HCT116 (cell line): ENCODE measurements around the gene ABL1. TPM values are rescaled to one million over a fixed set of nuclear protein-coding genes. Genes with fewer than 3 reads are reported as not detected.

Experiments
- ATAC-seq: fragments of 200-7000 bp; cut with Tn5 transposase; 2 replicates; pipeline ENCODE4 v1.9.1; 2020; ENCODE audit warnings: mild to moderate bottlenecking, moderate library complexity
- BruUV-seq: library from RNA; stranded (reverse); fragments of 400-500 nt; replicated peaks from 2 replicates; lab custom pipeline; 2021; lab: Mats Ljungman, UMichigan
- CTCF ChIA-PET: fragments of 300-600 bp; sonication (Branson Sonifier 250); formaldehyde crosslinking; loops from one replicate; lab custom pipeline; 2021; ENCODE audit warnings: antibody characterized with exemption; lab: Charles Lee
- POLR2A ChIA-PET: fragments of 300-600, 350-600 bp; sonication (Branson Sonifier 250); formaldehyde crosslinking; loops from one replicate; lab custom pipeline; 2021; ENCODE audit warnings: antibody characterized with exemption; lab: Charles Lee
- RAD21 ChIA-PET, 2 experiments: fragments of 300-600 bp; sonication (Branson Sonifier 250); formaldehyde crosslinking; loops; one replicate each; lab custom pipeline; 2023; ENCODE audit warnings: low total read pairs in 2 of 2; ENCODE audit not compliant: uncharacterized antibody in 2 of 2, unreplicated experiment in 2 of 2, low non-redundant PET in 1 of 2; lab: Charles Lee
- DNase-seq: peaks from one replicate; pipeline ENCODE4 v3.0.0-alpha.2; 2010; ENCODE audit warnings: low read depth, low spot score
- H2AFZ ChIP-seq: fragments of 200-600 bp; shearing (Covaris generic), sonication (generic); 2 replicates; pipeline ENCODE4 v1.6.1; 2017; ENCODE audit warnings: low read depth, mixed run types, mixed read lengths, antibody characterized with exemption, low read length; ENCODE audit not compliant: poor library complexity, severe bottlenecking
- H3K27ac ChIP-seq: 2 replicates; pipeline ENCODE4 v1.5.1; 2012; ENCODE audit warnings: low read depth, low read length
- H3K27me3 ChIP-seq: fragments of 200-600 bp; sonication (generic); 2 replicates; pipeline ENCODE4 v1.6.1; 2016; ENCODE audit warnings: mixed run types, low read length, mixed read lengths; ENCODE audit not compliant: insufficient read depth
- H3K36me3 ChIP-seq, 2 experiments: fragments of 200-500 bp in 1 of 2; fragments of 200-600 bp in 1 of 2; sonication (Bioruptor generic) in 1 of 2; sonication (generic) in 1 of 2; 2 replicates each; pipeline versions ENCODE4 v1.5.1 to v1.6.1; 2014 to 2016; ENCODE audit warnings: low read length in 2 of 2, inconsistent platforms in 1 of 2, mixed read lengths in 1 of 2, mixed run types in 1 of 2; ENCODE audit not compliant: insufficient read depth in 2 of 2, control insufficient read depth in 1 of 2
- H3K4me1 ChIP-seq, 2 experiments: fragments of 200-600 bp in 1 of 2; sonication (generic) in 1 of 2; 2 replicates each; pipeline versions ENCODE4 v1.5.1 to v1.6.1; 2012 to 2017; ENCODE audit warnings: low read length in 2 of 2, inconsistent platforms in 1 of 2, mild to moderate bottlenecking in 1 of 2, mixed read lengths in 1 of 2, mixed run types in 1 of 2, moderate library complexity in 1 of 2; ENCODE audit not compliant: insufficient read depth in 2 of 2, control insufficient read depth in 1 of 2
- H3K4me2 ChIP-seq: fragments of 200-600 bp; sonication (generic); 2 replicates; pipeline ENCODE4 v1.6.1; 2017; ENCODE audit warnings: mixed run types, low read length, mixed read lengths
- H3K4me3 ChIP-seq, 2 experiments: fragments of 200-600 bp in 1 of 2; sonication (generic) in 1 of 2; replicated peaks in 1 of 2; 2 replicates each; pipeline ENCODE4 v1.5.1; 2011 to 2016; ENCODE audit warnings: low read length in 2 of 2, control low read depth in 1 of 2, low read depth in 1 of 2, mild to moderate bottlenecking in 1 of 2, mixed read lengths in 1 of 2, mixed run types in 1 of 2
- H3K79me2 ChIP-seq: fragments of 200-600 bp; sonication (generic); 2 replicates; pipeline ENCODE4 v1.6.1; 2017; ENCODE audit warnings: mild to moderate bottlenecking, mixed run types, low read length, moderate library complexity, mixed read lengths; ENCODE audit not compliant: insufficient read depth
- H3K9ac ChIP-seq: fragments of 200-600 bp; sonication (generic); 2 replicates; pipeline ENCODE4 v1.6.1; 2016; ENCODE audit warnings: low read length, mixed read lengths
- H3K9me2 ChIP-seq: fragments of 200-600 bp; sonication (generic), shearing (Covaris generic); 2 replicates; pipeline ENCODE4 v1.6.1; 2017; ENCODE audit warnings: mixed run types, mild to moderate bottlenecking, moderate library complexity; ENCODE audit not compliant: insufficient read depth
- H3K9me3 ChIP-seq, 2 experiments: fragments of 200-500 bp in 1 of 2; fragments of 200-600 bp in 1 of 2; sonication (Bioruptor generic) in 1 of 2; sonication (generic) in 1 of 2; 2 replicates each; pipeline ENCODE4 v1.6.1; 2014 to 2017; ENCODE audit warnings: low read length in 2 of 2, mixed read lengths in 2 of 2, inconsistent platforms in 1 of 2, low read depth in 1 of 2, mild to moderate bottlenecking in 1 of 2, mixed run types in 1 of 2, moderate library complexity in 1 of 2; ENCODE audit not compliant: control insufficient read depth in 1 of 2, insufficient read depth in 1 of 2
- H4K20me1 ChIP-seq: fragments of 200-600 bp; sonication (generic), shearing (Covaris generic); 2 replicates; pipeline ENCODE4 v1.6.1; 2017; ENCODE audit warnings: mixed run types, mild to moderate bottlenecking, moderate library complexity; ENCODE audit not compliant: insufficient read depth
- CBX3 ChIP-seq: IDR thresholded peaks from 2 replicates; pipeline ENCODE4 v1.6.1; 2012; ENCODE audit warnings: low read depth
- CEBPB ChIP-seq: IDR thresholded peaks from 2 replicates; pipeline ENCODE4 v1.6.1; 2012; ENCODE audit warnings: low read depth
- CTCF ChIP-seq, 3 experiments: fragments of 200-600 bp in 1 of 3; sonication (generic) in 1 of 3; IDR thresholded peaks in 2 of 3; conservative IDR thresholded peaks in 1 of 3; 2 replicates each; pipeline ENCODE4 v1.5.1; 2012 to 2017; ENCODE audit warnings: low read depth in 2 of 3, low read length in 2 of 3, antibody characterized with exemption in 1 of 3, borderline replicate concordance in 1 of 3, control low read depth in 1 of 3, mild to moderate bottlenecking in 1 of 3, mixed read lengths in 1 of 3, mixed run types in 1 of 3, moderate library complexity in 1 of 3; ENCODE audit not compliant: insufficient read depth in 1 of 3
- EGR1 ChIP-seq: IDR thresholded peaks from 2 replicates; pipeline ENCODE4 v1.6.1; 2012; ENCODE audit warnings: low read depth
- ELF1 ChIP-seq: IDR thresholded peaks from 2 replicates; pipeline ENCODE4 v1.6.1; 2012; ENCODE audit warnings: low read depth, borderline replicate concordance
- EZH2 ChIP-seq: fragments of 200-600 bp; sonication (generic); IDR thresholded peaks from 2 replicates; pipeline ENCODE4 v1.6.1; 2017; ENCODE audit warnings: antibody characterized with exemption, mixed run types
- EZH2phosphoT487 ChIP-seq: fragments of 200-600 bp; IDR thresholded peaks from 2 replicates; pipeline ENCODE4 v1.6.1; 2018; ENCODE audit warnings: antibody characterized with exemption, borderline replicate concordance
- JUND ChIP-seq: IDR thresholded peaks from 2 replicates; pipeline ENCODE4 v1.6.1; 2012
- MAX ChIP-seq: IDR thresholded peaks from 2 replicates; pipeline ENCODE4 v1.6.1; 2012
- POLR2A ChIP-seq: IDR thresholded peaks from 2 replicates; pipeline ENCODE4 v1.7.0; 2011; ENCODE audit warnings: borderline replicate concordance; ENCODE audit not compliant: insufficient read depth, insufficient read length; ENCODE audit errors: extremely low read depth
- RAD21 ChIP-seq: IDR thresholded peaks from 2 replicates; pipeline ENCODE4 v1.6.1; 2012; ENCODE audit warnings: low read depth, mild to moderate bottlenecking
- SIN3A ChIP-seq: IDR thresholded peaks from 2 replicates; pipeline ENCODE4 v1.6.1; 2012; ENCODE audit warnings: low read depth
- SRF ChIP-seq: IDR thresholded peaks from 2 replicates; pipeline ENCODE4 v1.6.1; 2012; ENCODE audit warnings: low read depth
- YY1 ChIP-seq: IDR thresholded peaks from 2 replicates; pipeline ENCODE4 v1.6.1; 2011; ENCODE audit warnings: low read length, low read depth, moderate library complexity, mild to moderate bottlenecking; ENCODE audit not compliant: insufficient replicate concordance; ENCODE audit errors: extremely low read depth
- ZBTB33 ChIP-seq: IDR thresholded peaks from 2 replicates; pipeline ENCODE4 v1.6.1; 2011; ENCODE audit warnings: mild to moderate bottlenecking, low read length, moderate library complexity; ENCODE audit not compliant: insufficient replicate concordance; ENCODE audit errors: extremely low read depth
- intact Hi-C: fragments of 100-400 bp; cut with micrococcal nuclease; formaldehyde crosslinking; loops from 2 replicates; pipeline ENCODE4 v1.10.0; 2022
- total RNA-seq: library from RNA; stranded (reverse); gene quantifications from one replicate; pipeline ENCODE4 v1.2.1, GENCODE V29; 2021; ENCODE audit not compliant: unreplicated experiment

The ABL1 gene
- total RNA-seq, 1 experiment from 2014 or later = 54.7 TPM

GRCh38 chr9:130921989-130922892, 87.2 kb downstream of the ABL1 start:
- ChIA-PET RAD21 (no interaction called here), CTCF (no interaction called here), POLR2A (no interaction called here)
- TF ChIP-seq EZH2 (no peak), RAD21 (no peak), ZBTB33 (no peak)
- H3K4me3 ChIP-seq = no peak overlapping the region
- H3K9me3 ChIP-seq = no peaks in the 10 kb centered on the region
- no TSS peak for BruUV-seq
- H3K9me2 ChIP-seq = no peaks in the 10 kb centered on the region
- DNase-seq (no peak), ATAC-seq (no peak)
- no peaks in the 10 kb centered on the region for H3K27me3 ChIP-seq
- H4K20me1 ChIP-seq = no peaks in the 10 kb centered on the region
- H3K79me2 ChIP-seq = no peaks in the 10 kb centered on the region
- no peak overlapping the region for H2AFZ ChIP-seq
- no peak overlapping the region for H3K9ac ChIP-seq
- H3K27ac ChIP-seq = no peak overlapping the region
- H3K4me1 ChIP-seq = peaks cover 4 to 6% of the 10 kb centered on the region in 2 experiments; a peak in 3 of 4 replicates
- intact Hi-C loops = no loop called here
- no peak overlapping the region for H3K4me2 ChIP-seq
- no peaks in the 10 kb centered on the region for H3K36me3 ChIP-seq

- no TSS peak for BruUV-seq
- Histone ChIP-seq H3K9ac (no peak overlapping the region), H3K4me1 (peaks cover 11 to 12% of the 10 kb centered on the region in 2 experiments), H3K4me3 (no peak overlapping the region), H4K20me1 (no peaks in the 10 kb centered on the region), H3K27ac (no peak overlapping the region), H3K9me3 (no peaks in the 10 kb centered on the region), H3K79me2 (no peaks in the 10 kb centered on the region), H3K27me3 (no peaks in the 10 kb centered on the region), H3K36me3 (no peaks in the 10 kb centered on the region), H3K4me2 (no peak overlapping the region), H2AFZ (no peak overlapping the region), H3K9me2 (no peaks in the 10 kb centered on the region)
- intact Hi-C loops = no loop called here
- ChIA-PET POLR2A (no interaction called here), RAD21 (no interaction called here), CTCF (no interaction called here)
- ATAC-seq (no peak), DNase-seq (no peak)
- TF ChIP-seq SRF (no peak), CEBPB (no peak), EZH2 (no peak), JUND (no peak), MAX (no peak), CBX3 (no peak), RAD21 (no peak), SIN3A (no peak), YY1 (no peak), CTCF (IDR thresholded peaks at IDR 0.05 in 2 of 3, conservative IDR thresholded peaks at IDR 0.05 in 1 of 3; ENCODE audit: borderline replicate concordance in 1 of 3, insufficient read depth in 1 of 3, low read depth in 2 of 3, low read length in 2 of 3) (no peak), ELF1 (no peak), EGR1 (no peak), POLR2A (no peak), EZH2phosphoT487 (no peak)
These were observed 88.0 kb downstream of the ABL1 start for GRCh38 chr9:130922893-130923610.
